Thymus (tissue), 14 donors: ENCODE results near the gene GALNT4. TPM values are rescaled to one million over a fixed set of nuclear protein-coding genes. Genes with fewer than 3 reads are reported as not detected.
A peak's percentile ranks its signal among the peaks of the same experiment; 100 is the strongest.

Source experiments
- DNase-seq, 9 donors: peaks; one replicate each; pipeline ENCODE4 v3.0.0-alpha.2; 2013; ENCODE audit warnings: low spot score in 9 of 9, low read depth in 6 of 9, missing footprints in 1 of 9
- H3K27ac ChIP-seq, 2 donors: one replicate each; pipeline ENCODE4 v1.5.1; 2013; ENCODE audit warnings: control low read depth in 1 of 2, low read depth in 1 of 2, low read length in 1 of 2, mild to moderate bottlenecking in 1 of 2, moderate library complexity in 1 of 2
- H3K27me3 ChIP-seq, 2 donors: one replicate each; pipeline ENCODE4 v1.5.1; 2013; ENCODE audit warnings: low read length in 1 of 2; ENCODE audit not compliant: control insufficient read depth in 2 of 2, insufficient read depth in 1 of 2
- H3K36me3 ChIP-seq, 2 donors: one replicate each; pipeline ENCODE4 v1.5.1; 2013; ENCODE audit warnings: low read length in 1 of 2, mild to moderate bottlenecking in 1 of 2, moderate library complexity in 1 of 2; ENCODE audit not compliant: control insufficient read depth in 2 of 2, insufficient read depth in 2 of 2
- H3K4me1 ChIP-seq, 2 donors: one replicate each; pipeline ENCODE4 v1.5.1; 2013; ENCODE audit warnings: low read length in 2 of 2; ENCODE audit not compliant: control insufficient read depth in 2 of 2, insufficient read depth in 2 of 2
- H3K4me3 ChIP-seq, 2 donors: one replicate each; pipeline ENCODE4 v1.5.1; 2013; ENCODE audit warnings: low read length in 2 of 2, control low read depth in 1 of 2, mild to moderate bottlenecking in 1 of 2
- H3K9me3 ChIP-seq, 2 donors: one replicate each; pipeline ENCODE4 v1.5.1; 2013; ENCODE audit warnings: low read length in 1 of 2, mild to moderate bottlenecking in 1 of 2; ENCODE audit not compliant: control insufficient read depth in 2 of 2, insufficient read depth in 1 of 2
- WGBS: extraction: QIAGEN DNeasy Blood & Tissue Kit; methylation state at CpG from one replicate; pipeline ENCODE4 v1.1.7; 2013; 5-methylcytosine and 5-hydroxymethylcytosine counted together
- long read RNA-seq, 10 donors: transcript quantifications; one replicate each; lab custom pipeline, GENCODE V29; 2026
- polyA plus RNA-seq: library from polyadenylated mRNA; stranded (reverse); fragments of 200-250 nt; gene quantifications from one replicate; pipeline ENCODE4 v1.2.3, GENCODE V29; 2013
- total RNA-seq: library from RNA; stranded (reverse); fragments of 120-200 nt; gene quantifications from one replicate; pipeline ENCODE4 v1.2.4, GENCODE V29; 2013
- donor health status: healthy.

The GALNT4 gene
- 1.3 TPM for total RNA-seq
- 2.9 TPM for polyA plus RNA-seq
- long read RNA-seq, donor 1, result 0 reads
- long read RNA-seq, donor 2, result 0 reads
- long read RNA-seq, donor 3, full-length matches to known transcripts, result 3 of 3 reads
- long read RNA-seq, donor 3, partial matches to known transcripts, result 0 of 3 reads
- long read RNA-seq, donor 3, other reads (novel, unspliced or antisense), result 0 of 3 reads
- long read RNA-seq, donor 4, result 0 reads
- long read RNA-seq, donor 5, full-length matches to known transcripts, result 5 of 5 reads
- long read RNA-seq, donor 5, partial matches to known transcripts, result 0 of 5 reads
- long read RNA-seq, donor 5, other reads (novel, unspliced or antisense), result 0 of 5 reads
- long read RNA-seq, donor 6, full-length matches to known transcripts, result 3 of 3 reads
- long read RNA-seq, donor 6, partial matches to known transcripts, result 0 of 3 reads
- long read RNA-seq, donor 6, other reads (novel, unspliced or antisense), result 0 of 3 reads
- long read RNA-seq, donor 7, full-length matches to known transcripts, result 1 of 1 reads
- long read RNA-seq, donor 7, partial matches to known transcripts, result 0 of 1 reads
- long read RNA-seq, donor 7, other reads (novel, unspliced or antisense), result 0 of 1 reads
- long read RNA-seq, donor 8, full-length matches to known transcripts, result 1 of 1 reads
- long read RNA-seq, donor 8, partial matches to known transcripts, result 0 of 1 reads
- long read RNA-seq, donor 8, other reads (novel, unspliced or antisense), result 0 of 1 reads
- long read RNA-seq, donor 9, result 0 reads
- long read RNA-seq, donor 10, full-length matches to known transcripts, result 1 of 1 reads
- long read RNA-seq, donor 10, partial matches to known transcripts, result 0 of 1 reads
- long read RNA-seq, donor 10, other reads (novel, unspliced or antisense), result 0 of 1 reads

DNA sequence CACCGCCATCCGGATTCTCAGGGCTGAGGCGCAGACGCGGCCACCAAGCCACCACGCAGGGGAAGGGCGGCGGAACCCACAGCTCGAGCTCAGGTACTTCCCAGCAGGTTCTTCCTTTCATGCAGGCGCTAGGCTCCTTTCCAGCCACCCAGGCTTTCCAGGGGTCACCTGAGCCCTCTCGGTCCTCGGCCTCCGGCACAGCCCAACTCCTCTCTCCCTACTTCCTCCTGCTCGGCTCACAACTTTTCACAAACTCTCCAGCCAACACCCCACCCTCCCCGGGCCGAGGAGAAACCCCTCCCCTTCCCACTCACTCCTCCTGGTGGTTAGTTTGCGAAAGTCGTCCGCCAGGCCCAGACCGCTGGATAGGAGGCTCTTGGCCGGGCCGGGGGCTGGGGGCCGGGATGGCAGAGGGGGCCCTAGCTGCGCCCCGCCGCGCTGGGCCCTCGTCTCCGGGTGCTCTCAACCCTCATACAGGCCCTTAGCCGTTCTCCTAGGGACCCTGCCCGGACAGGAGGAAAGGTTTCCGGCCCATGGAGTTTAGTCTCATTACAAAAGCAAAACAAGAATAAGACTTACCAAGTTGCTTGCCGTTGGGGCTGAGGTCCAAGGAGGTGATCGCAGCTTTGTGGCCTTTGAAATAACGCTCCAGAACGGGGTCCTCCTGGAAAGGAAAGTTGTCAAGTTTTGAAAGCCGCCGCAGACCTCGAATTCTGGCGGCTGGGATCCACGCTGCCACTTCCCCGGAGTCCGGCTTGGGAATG is at the start of gene GALNT4:
GALNT4 (minus strand) TSS at position 256 of the 764 bp plus-strand sequence; CDS start at position 9, 247 bp downstream.
- peak within 1 kb of the TSS; percentile 77 to 82 for H3K27ac ChIP-seq
- H3K4me1 ChIP-seq, result peaks cover 5 to 6% of the 10 kb centered on the region in 2 donors
- H3K36me3 ChIP-seq, result peaks cover 5 to 9% of the 10 kb centered on the region in 2 donors
- H3K27me3 ChIP-seq, result no peaks in the 10 kb centered on the region
- DNase-seq, result peak in 8 of 9 donors; percentile 44 to 84 (median 60)
- peak within 1 kb of the TSS; percentile 86 to 98 for H3K4me3 ChIP-seq
- under 1% methylated on average over 43 of the region's 43 CpGs for WGBS
- no peaks in the 10 kb centered on the region for H3K9me3 ChIP-seq

DNA sequence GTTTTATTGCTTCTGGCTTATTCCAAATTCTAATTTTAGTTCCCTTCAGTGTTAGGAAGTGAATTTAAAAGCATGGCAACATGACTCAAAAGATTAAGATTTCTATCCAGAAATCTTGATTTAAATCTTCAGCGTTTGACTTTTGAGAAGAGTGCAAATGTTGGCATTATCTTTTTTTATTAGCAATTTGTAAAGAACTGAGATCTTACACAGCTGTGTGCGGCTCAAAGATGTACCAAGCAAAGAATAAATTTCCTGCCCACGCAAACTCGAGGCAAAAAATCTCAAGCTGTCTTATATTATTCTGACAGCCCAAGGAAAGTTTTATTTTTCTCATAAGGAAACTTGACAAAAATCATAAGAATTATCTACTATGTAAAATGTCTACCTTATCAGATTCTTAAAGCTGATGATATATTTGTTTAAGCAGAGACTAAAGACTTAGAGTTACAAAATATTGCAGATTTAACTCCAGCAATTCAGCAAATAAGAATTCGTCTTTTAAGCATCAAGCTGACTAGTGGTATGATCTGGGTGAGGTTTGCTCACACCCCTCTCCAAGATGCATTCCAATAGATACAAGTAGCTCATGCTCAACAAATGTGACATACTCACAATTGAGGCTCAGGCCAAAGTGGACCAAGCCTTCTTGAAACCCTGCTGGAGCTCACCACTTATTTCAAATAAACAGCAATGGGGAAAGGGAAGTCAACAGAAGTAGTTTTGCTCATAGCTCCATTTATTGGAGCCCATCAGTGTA is 48.6 kb upstream of the GALNT4 start:
- Histone ChIP-seq H3K36me3 (no peaks in the 10 kb centered on the region), H3K27ac (no peak overlapping the region), H3K27me3 (no peaks in the 10 kb centered on the region), H3K9me3 (no peaks in the 10 kb centered on the region), H3K4me3 (no peak overlapping the region), H3K4me1 (no peaks in the 10 kb centered on the region)
- no peak for DNase-seq
- 95% methylated on average over 5 of the region's 5 CpGs for WGBS

DNA sequence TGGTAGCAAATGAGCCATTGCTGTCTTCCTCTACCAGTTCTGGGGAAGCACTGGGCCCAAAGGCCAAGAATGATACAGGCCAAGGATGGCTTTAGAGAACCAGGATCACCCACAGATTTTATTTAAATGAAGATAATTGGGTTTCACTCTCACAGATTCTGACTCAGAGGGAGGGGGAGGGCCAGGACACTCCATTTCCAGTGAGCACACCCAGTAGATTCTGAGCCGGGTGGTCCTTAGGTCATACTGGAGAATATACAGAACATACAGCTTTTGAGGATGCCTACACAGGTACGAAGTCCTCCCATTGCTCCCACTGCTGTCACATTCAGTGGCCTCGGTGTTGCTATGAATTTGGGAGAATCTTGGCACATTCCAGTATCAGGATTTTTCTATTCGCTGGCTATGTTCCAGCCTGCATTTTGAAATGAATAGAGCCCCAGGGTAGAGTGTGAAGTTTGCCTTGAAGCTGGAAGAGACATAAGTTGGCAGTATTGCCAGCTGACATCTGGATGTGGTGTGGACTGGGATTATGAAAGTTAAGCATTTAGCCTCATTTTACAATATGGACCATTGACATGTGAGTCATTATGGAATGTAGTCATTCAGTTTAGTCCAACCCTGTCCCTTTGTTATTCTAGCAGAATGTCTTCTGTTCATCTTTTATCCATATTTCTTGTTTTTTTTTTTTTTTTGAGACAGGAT is 47.0 kb upstream of the GALNT4 start:
- WGBS, result 99% methylated on average over 4 of the region's 4 CpGs
- DNase-seq, result no peak

DNA sequence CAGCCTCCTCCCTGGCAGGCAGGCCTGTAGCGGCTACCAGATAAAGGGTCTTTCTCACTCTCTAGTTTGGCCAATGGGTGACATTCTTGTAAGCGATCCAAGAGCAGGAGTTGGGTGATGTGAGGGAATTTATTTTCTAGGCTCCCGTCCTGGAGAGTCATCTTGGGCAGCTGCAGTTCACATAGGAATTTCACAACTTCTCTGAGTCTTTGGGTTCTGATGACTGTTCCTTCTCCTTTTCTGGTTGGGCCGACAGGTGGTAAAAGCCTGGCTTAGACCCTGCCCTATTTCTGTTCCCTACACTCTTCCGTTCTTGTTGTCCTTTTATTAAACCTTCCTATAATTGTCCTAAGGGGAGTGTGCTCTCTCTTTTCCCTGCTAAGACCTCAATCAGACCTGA is 43.9 kb upstream of the GALNT4 start:
- Histone ChIP-seq H3K4me1 (no peaks in the 10 kb centered on the region), H3K27ac (no peak overlapping the region), H3K36me3 (no peaks in the 10 kb centered on the region), H3K4me3 (no peak overlapping the region), H3K9me3 (no peaks in the 10 kb centered on the region), H3K27me3 (no peaks in the 10 kb centered on the region)
- WGBS, result 96% methylated on average over 5 of the region's 5 CpGs
- DNase-seq, result no peak

More for the DNA sequence above, 47.0 kb upstream of the GALNT4 start:
- Histone ChIP-seq H3K27ac (no peak overlapping the region), H3K36me3 (no peaks in the 10 kb centered on the region), H3K4me1 (no peaks in the 10 kb centered on the region), H3K9me3 (no peaks in the 10 kb centered on the region), H3K4me3 (no peak overlapping the region), H3K27me3 (no peaks in the 10 kb centered on the region)

DNA sequence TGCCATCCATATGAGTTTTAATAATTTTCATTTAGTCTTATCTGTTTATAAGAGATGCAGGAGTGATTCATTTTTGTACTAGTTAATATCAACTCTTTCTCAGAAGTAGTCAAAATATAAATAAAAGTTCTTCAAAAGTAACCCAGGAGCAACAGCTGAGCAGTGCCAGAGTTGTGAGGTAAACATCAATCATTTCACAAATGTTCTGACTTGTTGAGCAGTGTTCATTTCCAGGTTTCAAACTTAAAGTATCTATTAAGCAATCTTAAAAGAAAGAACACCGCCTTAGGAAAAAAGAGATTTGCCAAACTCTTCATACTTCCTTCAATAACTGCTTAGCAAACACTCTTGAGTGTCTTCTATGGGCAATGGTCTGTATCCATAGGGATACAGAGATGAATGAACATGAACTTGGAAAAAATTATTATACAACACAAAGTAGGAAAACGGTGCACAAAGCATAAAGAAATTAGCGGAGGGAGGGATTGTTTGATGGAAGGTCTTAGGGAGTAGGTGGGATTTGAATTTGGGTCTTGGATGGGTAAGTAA is 43.2 kb upstream of the GALNT4 start:
- DNase-seq, result no peak
- no peaks in the 10 kb centered on the region for H3K4me1 ChIP-seq
- H3K9me3 ChIP-seq, result no peaks in the 10 kb centered on the region
- H3K27ac ChIP-seq, result no peak overlapping the region
- no peak overlapping the region for H3K4me3 ChIP-seq
- no peaks in the 10 kb centered on the region for H3K36me3 ChIP-seq
- no peaks in the 10 kb centered on the region for H3K27me3 ChIP-seq
- WGBS, result 93% methylated on average over 3 of the region's 3 CpGs

DNA sequence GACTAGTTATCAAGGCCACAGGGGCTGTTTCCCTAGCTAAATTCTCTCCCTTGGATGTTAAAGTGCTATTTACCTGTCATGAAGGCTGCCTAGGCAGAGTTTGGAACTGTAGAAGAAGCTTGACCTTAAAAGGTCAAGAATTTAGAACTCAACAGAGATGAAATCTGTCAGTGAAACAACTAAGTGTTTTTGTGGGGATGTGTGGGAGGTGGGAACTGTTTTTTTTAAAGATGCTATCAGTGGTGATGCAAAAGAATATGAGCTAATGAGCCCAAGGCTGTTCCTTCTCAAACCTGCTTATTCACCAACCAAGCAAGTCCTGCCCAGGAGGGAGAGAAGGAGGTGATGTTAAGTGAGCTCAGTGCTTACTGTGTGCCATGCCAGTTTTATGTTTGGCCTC is 42.0 kb upstream of the GALNT4 start:
- Histone ChIP-seq H3K27me3 (no peaks in the 10 kb centered on the region), H3K4me1 (no peaks in the 10 kb centered on the region)
- DNase-seq, result no peak

DNA sequence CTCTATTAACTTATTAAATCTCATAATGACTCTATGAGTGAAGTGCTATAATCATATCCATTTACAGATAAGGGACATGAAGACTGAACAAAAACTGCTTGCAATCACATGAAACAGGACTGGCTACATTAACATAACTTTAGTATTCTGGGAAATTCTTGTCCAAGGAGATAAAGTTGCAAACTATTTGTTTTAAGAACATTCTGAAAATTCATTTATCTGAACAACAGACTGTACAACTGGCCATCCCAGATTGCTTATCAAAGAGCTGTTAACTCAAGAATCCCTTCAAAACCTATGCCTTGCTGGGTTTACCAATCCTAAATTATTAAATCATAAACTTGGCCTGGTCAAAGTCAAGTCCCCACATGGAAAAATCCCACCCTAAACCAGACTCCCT is 40.4 kb upstream of the GALNT4 start:
- H3K27ac ChIP-seq, result no peak overlapping the region
- no peaks in the 10 kb centered on the region for H3K36me3 ChIP-seq
- DNase-seq, result no peak
- H3K27me3 ChIP-seq, result no peaks in the 10 kb centered on the region
- H3K4me3 ChIP-seq, result no peak overlapping the region
- H3K4me1 ChIP-seq, result no peaks in the 10 kb centered on the region
- no peaks in the 10 kb centered on the region for H3K9me3 ChIP-seq

More for the DNA sequence above, 42.0 kb upstream of the GALNT4 start:
- no peaks in the 10 kb centered on the region for H3K36me3 ChIP-seq
- H3K27ac ChIP-seq, result no peak overlapping the region
- H3K4me3 ChIP-seq, result no peak overlapping the region
- H3K9me3 ChIP-seq, result no peaks in the 10 kb centered on the region

DNA sequence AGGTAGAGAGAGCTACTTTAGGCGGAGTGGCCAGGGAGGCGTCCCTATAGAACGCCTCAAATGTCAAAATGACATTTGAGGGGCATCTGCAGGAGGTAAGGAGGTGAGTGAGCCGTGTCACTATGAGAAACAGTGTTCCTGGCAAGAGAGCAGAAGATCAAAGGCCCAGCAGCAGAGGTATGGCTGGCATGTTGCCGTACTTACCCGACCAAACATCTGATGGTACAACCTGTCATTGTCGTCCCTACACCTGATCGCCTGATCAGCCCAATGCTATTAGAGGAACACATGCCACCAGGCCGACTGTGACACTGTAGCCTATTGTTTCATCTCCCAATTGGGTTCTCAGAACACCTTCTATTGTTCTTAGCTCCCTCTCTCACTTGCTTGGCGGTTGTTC is 35.2 kb upstream of the GALNT4 start:
- Histone ChIP-seq H3K27me3 (no peaks in the 10 kb centered on the region), H3K4me1 (no peaks in the 10 kb centered on the region), H3K4me3 (no peak overlapping the region), H3K27ac (no peak overlapping the region), H3K36me3 (no peaks in the 10 kb centered on the region), H3K9me3 (no peaks in the 10 kb centered on the region)
- no peak for DNase-seq
- WGBS, result 90% methylated on average over 10 of the region's 10 CpGs
